Activated T-helper 2 cell treated with anti-CD3 and anti-CD28 coated beads, Interferon-gamma antibody, Interleukin-2, Interleukin-4, amounts not matched to agents 10 μg/mL and 5 μg/mL and 100 μg/mL, durations not matched to agents 14 hours and 24 hours and 36 hours (primary cell): ENCODE data around the gene CMKLR1. TPM values are rescaled to one million over a fixed set of nuclear protein-coding genes. Genes with fewer than 3 reads are reported as not detected.

Experiments
- DNase-seq: peaks from one replicate; pipeline ENCODE4 v3.0.0; 2021; ENCODE audit warnings: low spot score
- H3K27ac Mint-ChIP-seq: one replicate; pipeline ENCODE4 v1.8.0; 2021; ENCODE audit warnings: mixed read lengths
- H3K27me3 Mint-ChIP-seq: one replicate; pipeline ENCODE4 v1.8.0; 2021; ENCODE audit warnings: low read depth, mixed read lengths
- H3K36me3 Mint-ChIP-seq: one replicate; pipeline ENCODE4 v1.8.0; 2021; ENCODE audit warnings: low read depth, mixed read lengths
- H3K4me1 Mint-ChIP-seq: one replicate; pipeline ENCODE4 v1.8.0; 2021; ENCODE audit warnings: low read depth, mixed read lengths
- H3K4me3 Mint-ChIP-seq: one replicate; pipeline ENCODE4 v1.8.0; 2021; ENCODE audit warnings: low read depth, mild to moderate bottlenecking, moderate library complexity, mixed read lengths
- H3K9me3 Mint-ChIP-seq: one replicate; pipeline ENCODE4 v1.8.0; 2021; ENCODE audit warnings: mixed read lengths
- intact Hi-C: fragments of 100-400 bp; cut with micrococcal nuclease; formaldehyde crosslinking; loops from one replicate; pipeline ENCODE4 v1.15.1; 2023
- total RNA-seq: library from RNA; stranded (reverse); gene quantifications from 2 replicates; pipeline ENCODE4 v1.2.3, GENCODE V29; 2022

The CMKLR1 gene
- total RNA-seq, 1 donor from 2014 or later, result not detected

DNA sequence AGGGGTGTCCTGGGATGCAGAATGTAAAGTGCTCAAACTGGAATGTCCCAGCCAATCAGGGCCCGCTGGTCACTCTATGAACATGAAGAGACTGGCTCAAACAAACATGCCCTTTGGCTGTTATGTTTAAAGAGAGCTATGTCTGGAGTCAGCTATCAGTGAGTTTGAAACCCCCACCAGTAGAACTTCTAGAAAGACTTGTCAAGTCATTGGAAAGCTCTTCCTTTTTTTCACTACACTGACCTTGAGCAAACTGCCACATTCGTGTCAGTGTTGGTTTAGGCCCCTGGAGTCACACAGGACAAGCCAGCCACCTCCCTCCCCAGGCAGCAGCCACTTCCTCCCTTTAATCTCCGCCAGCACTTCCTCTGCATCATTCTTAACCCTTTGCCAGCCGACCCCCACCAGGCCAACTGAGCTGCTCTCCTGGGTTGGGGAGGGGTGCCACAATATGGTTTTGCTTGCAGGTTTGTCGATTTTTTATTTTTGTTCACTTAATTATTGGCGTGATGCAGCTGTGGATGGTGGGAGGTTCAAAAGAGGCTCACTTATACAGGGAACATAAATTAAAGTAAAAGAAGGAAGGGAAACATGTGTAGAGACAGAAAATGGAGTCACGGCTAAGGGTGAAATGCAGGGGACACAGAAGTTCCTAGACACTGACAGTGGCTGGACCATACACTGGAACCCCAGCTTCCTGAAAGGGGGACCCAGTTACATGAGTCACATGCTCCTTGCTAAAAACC is 25.3 kb downstream of the CMKLR1 start:
- DNase-seq, result no peak
- Mint-ChIP-seq H3K9me3 (no peaks in the 10 kb centered on the region), H3K27me3 (peaks cover 2% of the 10 kb centered on the region), H3K36me3 (no peaks in the 10 kb centered on the region), H3K27ac (peak overlapping the region; percentile 33), H3K4me3 (no peak overlapping the region), H3K4me1 (peaks cover 5% of the 10 kb centered on the region)
- intact Hi-C loops, result no loop called here

DNA sequence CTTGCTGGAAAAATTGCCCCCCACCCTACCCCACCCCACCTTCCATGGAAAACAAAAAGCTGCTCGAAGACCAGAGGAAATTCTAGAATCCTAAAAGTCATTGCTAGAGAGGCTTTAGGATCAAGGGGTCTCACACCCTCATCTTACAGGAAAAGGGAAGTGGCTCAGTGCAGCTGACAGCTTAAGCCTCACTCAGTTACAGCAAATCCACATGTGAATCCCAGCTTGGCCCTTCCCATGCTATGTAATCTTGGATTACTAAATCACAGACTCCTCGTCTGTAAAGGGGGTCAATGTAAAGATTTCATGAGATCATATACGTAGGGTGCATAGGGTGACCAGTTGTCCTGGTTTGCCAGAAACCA is 25.9 kb downstream of the CMKLR1 start:
- Mint-ChIP-seq H3K36me3 (no peaks in the 10 kb centered on the region), H3K4me1 (peaks cover 5% of the 10 kb centered on the region), H3K27me3 (peaks cover 4% of the 10 kb centered on the region), H3K4me3 (no peak overlapping the region), H3K27ac (no peak overlapping the region), H3K9me3 (no peaks in the 10 kb centered on the region)
- no peak for DNase-seq
- intact Hi-C loops, result no loop called here

DNA sequence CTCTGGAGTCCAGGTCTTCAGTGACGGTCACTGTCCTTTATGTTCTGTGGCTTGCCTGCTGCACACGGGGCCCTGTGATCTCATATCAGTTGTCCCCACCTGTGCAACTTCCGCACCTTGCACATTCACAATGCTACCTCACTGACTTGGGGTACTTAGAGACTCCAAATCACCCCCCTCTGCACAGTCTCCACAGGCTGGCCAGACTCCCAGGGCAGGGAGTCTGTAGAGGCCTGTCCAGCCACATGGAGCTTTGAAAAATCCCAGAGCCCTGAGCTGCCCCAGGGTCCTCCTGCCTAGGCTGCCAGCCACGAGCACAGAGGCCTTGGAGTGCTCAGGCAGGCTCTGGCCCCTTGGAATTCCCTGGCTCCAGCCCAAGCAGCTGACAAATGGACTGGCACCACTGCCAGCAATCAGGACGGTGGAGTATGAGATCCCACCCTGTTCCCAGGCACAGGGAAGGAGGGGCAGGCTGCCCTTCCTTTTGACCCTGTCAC is 26.4 kb downstream of the CMKLR1 start:
- no peaks in the 10 kb centered on the region for H3K9me3 Mint-ChIP-seq
- DNase-seq, result no peak
- no peak overlapping the region for H3K27ac Mint-ChIP-seq
- intact Hi-C loops, result no loop called here
- H3K27me3 Mint-ChIP-seq, result peaks cover 4% of the 10 kb centered on the region
- H3K4me1 Mint-ChIP-seq, result peaks cover 5% of the 10 kb centered on the region
- H3K4me3 Mint-ChIP-seq, result no peak overlapping the region
- no peaks in the 10 kb centered on the region for H3K36me3 Mint-ChIP-seq

DNA sequence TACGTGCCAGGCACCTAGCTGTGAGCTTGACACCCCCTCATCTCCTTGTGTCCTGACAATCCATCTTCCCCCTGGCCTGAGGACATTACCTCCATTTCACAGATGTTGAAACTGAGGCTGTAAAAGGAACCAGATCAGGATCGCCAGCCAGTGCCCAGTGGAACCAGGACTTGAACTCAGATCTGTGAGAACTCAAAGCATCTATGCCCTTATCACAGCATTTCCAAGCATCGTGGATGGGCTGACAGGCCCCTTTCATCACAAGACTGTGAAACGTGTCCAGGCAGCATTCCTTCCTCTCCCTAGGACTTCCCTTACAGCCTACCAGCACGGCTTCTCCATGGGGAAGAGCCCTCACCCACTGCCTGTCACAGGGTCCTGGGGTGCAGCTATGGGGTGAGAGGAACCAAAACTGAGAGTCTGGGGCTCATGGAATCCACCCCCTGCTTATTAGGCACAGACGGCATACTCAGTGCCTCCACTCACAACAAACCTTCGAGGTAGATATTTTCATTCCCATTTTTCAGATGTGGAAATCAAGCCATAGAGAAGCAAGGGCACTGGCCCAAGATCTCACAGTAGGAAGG is 26.9 kb downstream of the CMKLR1 start:
- DNase-seq, result no peak
- intact Hi-C loops, result no loop called here
- H3K27ac Mint-ChIP-seq, result no peak overlapping the region

DNA sequence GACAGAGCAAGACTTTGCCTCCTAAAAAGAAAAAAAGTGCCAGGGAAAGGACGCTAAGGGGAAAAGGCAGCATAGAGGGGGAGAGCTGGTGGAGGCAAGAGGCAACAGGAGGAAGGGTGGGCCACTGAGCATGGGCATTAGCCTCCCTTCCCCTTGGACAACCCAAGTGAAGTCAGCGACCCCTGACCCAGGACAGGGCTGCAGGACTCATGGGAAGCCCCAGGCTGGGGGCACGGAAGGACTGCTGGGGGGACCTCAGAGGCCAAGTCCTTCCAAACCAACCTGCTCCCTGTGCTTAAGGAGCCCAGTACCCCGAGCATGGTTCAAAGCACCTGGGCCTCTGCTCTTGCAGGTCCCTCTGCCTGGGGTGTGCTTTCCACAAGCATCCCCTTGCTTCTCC is 27.5 kb downstream of the CMKLR1 start:
- DNase-seq, result no peak
- no peaks in the 10 kb centered on the region for H3K36me3 Mint-ChIP-seq
- no peak overlapping the region for H3K27ac Mint-ChIP-seq
- H3K4me3 Mint-ChIP-seq, result no peak overlapping the region
- peaks cover 9% of the 10 kb centered on the region for H3K4me1 Mint-ChIP-seq
- intact Hi-C loops, result no loop called here
- peaks cover 5% of the 10 kb centered on the region for H3K27me3 Mint-ChIP-seq
- H3K9me3 Mint-ChIP-seq, result no peaks in the 10 kb centered on the region

More for the DNA sequence above, 26.9 kb downstream of the CMKLR1 start:
- peaks cover 4% of the 10 kb centered on the region for H3K27me3 Mint-ChIP-seq
- peaks cover 5% of the 10 kb centered on the region for H3K4me1 Mint-ChIP-seq
- no peaks in the 10 kb centered on the region for H3K36me3 Mint-ChIP-seq
- H3K4me3 Mint-ChIP-seq, result no peak overlapping the region
- H3K9me3 Mint-ChIP-seq, result no peaks in the 10 kb centered on the region

DNA sequence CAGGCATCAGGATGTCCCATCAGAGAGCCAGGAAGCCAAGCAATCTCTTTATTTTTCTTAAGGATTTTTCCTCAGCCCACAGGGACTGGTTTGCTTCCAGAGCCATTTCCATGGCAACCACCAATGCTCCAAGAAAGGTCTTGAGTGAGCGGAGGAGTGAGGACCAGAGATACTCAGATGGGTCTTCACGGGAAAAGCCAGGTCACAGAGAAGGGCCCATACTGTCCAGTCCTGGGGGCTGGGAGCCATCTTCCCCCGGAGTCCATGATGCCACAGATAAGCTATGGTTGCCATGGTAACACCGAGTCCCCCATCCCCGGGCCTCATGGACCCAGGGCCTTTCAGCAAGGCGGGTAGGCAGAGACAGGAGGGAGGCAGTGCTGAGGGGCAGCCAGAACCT is 28.6 kb downstream of the CMKLR1 start:
- Mint-ChIP-seq H3K4me3 (no peak overlapping the region), H3K9me3 (no peaks in the 10 kb centered on the region), H3K27ac (no peak overlapping the region), H3K4me1 (peaks cover 19% of the 10 kb centered on the region), H3K36me3 (no peaks in the 10 kb centered on the region), H3K27me3 (peaks cover 7% of the 10 kb centered on the region)
- intact Hi-C loops, result no loop called here
- DNase-seq, result no peak

DNA sequence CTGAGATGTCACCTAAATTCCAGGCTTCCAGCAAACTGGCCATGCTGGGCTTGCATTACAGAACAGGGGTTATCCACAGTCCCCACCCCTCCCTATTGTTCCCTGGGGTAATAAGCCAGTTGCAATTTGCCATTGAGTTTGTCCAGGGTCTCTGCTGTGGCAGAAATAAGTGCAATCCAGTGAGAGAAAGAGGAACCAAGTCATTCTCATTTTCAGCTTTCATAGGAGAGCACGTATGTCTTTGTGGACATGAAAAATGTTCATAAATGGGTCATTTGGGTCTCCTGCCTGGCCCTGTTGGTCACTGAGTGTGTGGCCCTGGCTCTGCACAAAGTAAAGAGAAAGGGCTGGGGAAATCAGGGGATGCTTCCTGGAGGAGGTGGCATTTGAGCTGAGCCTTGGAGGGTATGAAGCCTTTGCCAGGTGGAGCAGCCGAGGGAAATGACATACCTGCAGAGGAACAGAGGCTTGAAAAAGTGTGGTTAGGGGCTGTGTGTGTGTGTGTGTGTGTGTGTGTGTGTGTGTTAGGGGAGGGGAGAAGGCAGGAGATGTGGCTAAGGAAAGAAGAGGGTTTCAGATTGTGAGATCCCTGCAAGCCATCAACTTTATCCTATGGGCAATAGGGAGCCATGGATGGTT is 29.3 kb downstream of the CMKLR1 start:
- no peak for DNase-seq
- Mint-ChIP-seq H3K4me1 (peaks cover 19% of the 10 kb centered on the region), H3K36me3 (no peaks in the 10 kb centered on the region), H3K4me3 (no peak overlapping the region), H3K9me3 (no peaks in the 10 kb centered on the region), H3K27me3 (peaks cover 7% of the 10 kb centered on the region), H3K27ac (no peak overlapping the region)
- intact Hi-C loops, result no loop called here

DNA sequence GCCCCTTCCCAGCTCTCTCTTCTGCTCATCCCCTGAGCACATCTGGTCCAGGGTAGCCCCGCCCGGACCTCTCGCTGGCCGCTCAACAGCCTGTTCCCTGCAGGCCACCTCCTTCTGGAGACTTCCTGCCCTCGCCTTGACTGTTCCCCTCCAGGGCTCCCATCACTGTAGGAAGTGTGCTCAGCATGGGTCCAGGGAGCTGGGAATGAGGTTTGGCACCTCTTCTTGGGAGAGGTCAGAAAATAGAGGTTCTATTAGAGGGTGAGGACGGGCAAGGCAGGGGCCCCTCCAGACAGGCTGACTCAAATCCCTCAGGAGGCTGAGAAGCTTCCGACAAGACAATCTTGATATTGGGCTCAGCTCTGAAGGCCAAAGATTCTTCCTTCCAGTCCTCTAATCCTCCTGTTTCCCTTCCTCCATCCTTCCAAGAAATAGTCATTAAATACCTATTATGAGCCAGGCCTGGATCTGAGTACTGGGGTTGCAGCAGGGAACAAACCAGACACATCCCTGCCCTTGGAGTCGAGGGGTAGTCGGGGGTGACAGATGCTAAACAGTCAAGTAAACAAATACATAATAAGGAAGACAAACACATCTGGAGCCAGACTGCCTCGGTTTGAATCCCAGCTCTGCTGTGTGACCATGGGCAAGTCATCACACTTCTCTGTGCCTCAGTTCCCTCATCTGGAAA is 30.6 kb downstream of the CMKLR1 start:
- no peak for DNase-seq
- intact Hi-C loops, result no loop called here
- H3K9me3 Mint-ChIP-seq, result no peaks in the 10 kb centered on the region
- H3K36me3 Mint-ChIP-seq, result no peaks in the 10 kb centered on the region
- H3K4me3 Mint-ChIP-seq, result no peak overlapping the region
- H3K4me1 Mint-ChIP-seq, result peaks cover 15% of the 10 kb centered on the region
- H3K27ac Mint-ChIP-seq, result no peak overlapping the region
- peaks cover 11% of the 10 kb centered on the region for H3K27me3 Mint-ChIP-seq

DNA sequence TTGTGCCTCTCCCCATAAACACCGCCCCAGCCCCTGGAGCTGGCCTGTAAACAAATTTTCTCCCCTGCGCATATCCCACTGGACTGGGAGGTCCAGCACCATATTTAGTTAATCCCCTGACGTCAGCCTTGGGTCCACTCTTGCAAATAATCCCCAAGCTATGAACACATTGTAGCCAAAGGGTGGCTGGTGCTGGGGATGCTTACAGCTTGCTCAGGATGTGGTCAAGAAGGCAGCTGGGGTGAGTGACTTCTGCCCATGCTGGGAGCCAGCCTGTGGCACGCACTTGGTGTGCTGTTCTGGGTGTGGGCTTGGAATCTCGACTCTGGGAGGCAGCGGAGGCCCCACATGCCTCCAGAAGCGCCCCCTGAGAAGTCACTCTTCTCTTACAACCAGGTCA is 32.1 kb downstream of the CMKLR1 start:
- H3K9me3 Mint-ChIP-seq, result no peaks in the 10 kb centered on the region
- peaks cover 14% of the 10 kb centered on the region for H3K4me1 Mint-ChIP-seq
- peaks cover 11% of the 10 kb centered on the region for H3K27me3 Mint-ChIP-seq
- no peaks in the 10 kb centered on the region for H3K36me3 Mint-ChIP-seq
- DNase-seq, result no peak
- H3K4me3 Mint-ChIP-seq, result no peak overlapping the region
- H3K27ac Mint-ChIP-seq, result no peak overlapping the region
- intact Hi-C loops, result no loop called here

DNA sequence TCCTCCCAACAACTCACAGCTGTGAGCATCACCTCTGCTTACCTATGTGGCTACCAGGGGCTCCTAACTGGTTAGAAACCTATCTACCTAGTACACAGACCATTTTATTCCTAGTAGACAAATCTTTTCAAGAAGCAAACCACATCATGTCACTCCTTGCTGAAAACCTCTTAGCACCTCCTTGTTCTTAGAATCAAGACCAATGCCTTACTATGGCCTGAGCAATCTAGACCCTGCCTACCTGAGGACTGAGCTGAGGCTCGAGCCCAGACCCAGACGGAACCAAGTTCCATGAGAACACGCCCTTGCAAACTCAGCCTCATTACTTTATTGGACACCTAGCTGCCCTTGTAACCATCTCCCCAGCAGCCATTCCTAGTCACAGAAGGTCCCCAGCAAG is 32.6 kb downstream of the CMKLR1 start:
- Mint-ChIP-seq H3K36me3 (no peaks in the 10 kb centered on the region), H3K27ac (no peak overlapping the region), H3K27me3 (peaks cover 11% of the 10 kb centered on the region), H3K4me1 (peaks cover 14% of the 10 kb centered on the region), H3K4me3 (no peak overlapping the region), H3K9me3 (no peaks in the 10 kb centered on the region)
- intact Hi-C loops, result no loop called here
- no peak for DNase-seq

DNA sequence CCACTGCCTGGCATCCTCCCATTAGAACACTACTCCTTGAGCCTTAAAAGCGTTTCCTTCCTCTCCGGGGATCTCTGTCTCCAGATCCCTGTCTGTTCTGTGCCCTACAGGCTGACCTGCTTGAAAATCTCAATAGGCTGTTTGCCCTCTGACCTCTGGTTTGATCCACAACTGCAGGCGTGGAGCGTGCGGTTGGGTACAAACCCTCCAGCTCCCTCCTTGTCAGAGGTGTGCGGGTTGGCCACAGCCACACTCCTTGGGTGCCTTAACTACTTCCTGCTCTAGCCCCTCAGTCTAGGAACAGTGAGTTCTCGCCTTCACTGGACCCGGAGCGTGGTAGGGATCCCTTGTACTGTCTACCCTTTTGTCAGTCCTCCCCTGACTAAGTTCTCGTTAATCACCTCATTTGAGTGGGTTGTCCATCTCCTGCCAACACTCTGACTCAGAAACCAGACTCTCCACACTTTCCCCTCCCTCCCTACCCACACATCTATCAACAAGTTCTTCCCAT is 33.1 kb downstream of the CMKLR1 start:
- no peaks in the 10 kb centered on the region for H3K36me3 Mint-ChIP-seq
- peak overlapping the region; percentile 42 for H3K27ac Mint-ChIP-seq
- intact Hi-C loops, result no loop called here
- peaks cover 14% of the 10 kb centered on the region for H3K4me1 Mint-ChIP-seq
- H3K4me3 Mint-ChIP-seq, result no peak overlapping the region
- H3K27me3 Mint-ChIP-seq, result peaks cover 11% of the 10 kb centered on the region
- no peaks in the 10 kb centered on the region for H3K9me3 Mint-ChIP-seq
- DNase-seq, result no peak

DNA sequence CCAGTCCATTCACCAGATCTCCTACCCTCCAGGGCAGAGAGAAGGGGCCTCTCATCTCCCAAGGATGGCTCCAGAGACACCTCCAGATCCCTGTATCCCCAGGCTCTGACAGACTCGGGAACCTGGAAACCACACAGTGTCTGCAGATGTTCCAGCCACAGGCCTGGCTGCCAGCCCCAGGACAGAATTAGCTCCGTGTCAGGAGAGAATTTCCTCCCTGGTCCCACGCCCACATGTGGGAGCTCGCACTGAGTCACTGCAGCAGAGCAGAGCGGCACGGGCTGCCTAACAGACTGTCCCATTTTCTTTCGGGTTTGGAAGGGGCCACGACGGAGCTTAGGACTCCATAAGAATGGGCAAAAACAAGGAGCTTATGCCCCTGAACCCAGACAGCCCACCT is 33.6 kb downstream of the CMKLR1 start:
- intact Hi-C loops, result no loop called here
- no peaks in the 10 kb centered on the region for H3K9me3 Mint-ChIP-seq
- peaks cover 11% of the 10 kb centered on the region for H3K27me3 Mint-ChIP-seq
- H3K4me1 Mint-ChIP-seq, result peaks cover 14% of the 10 kb centered on the region
- no peak for DNase-seq
- no peak overlapping the region for H3K4me3 Mint-ChIP-seq
- no peak overlapping the region for H3K27ac Mint-ChIP-seq
- H3K36me3 Mint-ChIP-seq, result no peaks in the 10 kb centered on the region
